ENCODE data around the gene RASSF5.

RASSF5 gene

GRCh38 chr1:206563367-206564207 lies 56.3 kb downstream of the RASSF5 start:
- Histone ChIP-seq H3K9me2 (replicated peaks; ENCODE audit: insufficient read depth, low read length) (no peaks in the 10 kb centered on the region), H4K20me1 (ENCODE audit: insufficient read depth, low read length) (peaks cover 5% of the 10 kb centered on the region; the same call in 1 of the 2 replicates), H3K36me3 (replicated peaks; ENCODE audit: insufficient read depth, low read length) (peaks cover 3% of the 10 kb centered on the region; the same call in 1 of the 2 replicates), H3K4me3 (ENCODE audit: low read length) (peak overlapping the region; percentile 49), H3F3A (ENCODE audit: insufficient read depth, low read length) (peaks cover 93% of the 10 kb centered on the region), H3K4me2 (ENCODE audit: low read depth, low read length) (peak overlapping the region; percentile 85), H2AFZ (ENCODE audit: low read length) (no peak overlapping the region), H3K27me3 (replicated peaks; ENCODE audit: insufficient read depth, low read length) (no peaks in the 10 kb centered on the region), H3K27ac (ENCODE audit: low read length) (peak overlapping the region; percentile 89), H3K79me2 (ENCODE audit: low read length) (peaks cover 92% of the 10 kb centered on the region), H3K9ac (ENCODE audit: low read length) (peak overlapping the region; percentile 58), H3K4me1 (ENCODE audit: low read length) (peaks cover 82% of the 10 kb centered on the region), H3K9me3 (replicated peaks; ENCODE audit: insufficient read depth, low read length) (no peaks in the 10 kb centered on the region)
- TF ChIP-seq EZH2phosphoT487 (IDR thresholded peaks at IDR 0.05; ENCODE audit: low read length) (no peak), CTCF (IDR thresholded peaks at IDR 0.05; ENCODE audit: low read length) (no peak), EZH2 (optimal IDR thresholded peaks at IDR 0.05; ENCODE audit: low read depth, low read length) (no peak)
- DNase-seq: peak; percentile 89

- Histone ChIP-seq H3K79me2 (ENCODE audit: low read length) (peaks cover 92% of the 10 kb centered on the region), H3K9me2 (replicated peaks; ENCODE audit: insufficient read depth, low read length) (no peaks in the 10 kb centered on the region), H3K9ac (ENCODE audit: low read length) (peak overlapping the region; percentile 4; the same call in 1 of the 2 replicates), H3K36me3 (replicated peaks; ENCODE audit: insufficient read depth, low read length) (peaks cover 3% of the 10 kb centered on the region; the same call in 1 of the 2 replicates), H2AFZ (ENCODE audit: low read length) (no peak overlapping the region), H3K4me2 (ENCODE audit: low read depth, low read length) (peak overlapping the region; percentile 85; the same call in 1 of the 2 replicates), H3K9me3 (replicated peaks; ENCODE audit: insufficient read depth, low read length) (no peaks in the 10 kb centered on the region), H3K27me3 (replicated peaks; ENCODE audit: insufficient read depth, low read length) (no peaks in the 10 kb centered on the region), H3K27ac (ENCODE audit: low read length) (peak overlapping the region; percentile 89; the same call in 1 of the 2 replicates), H4K20me1 (ENCODE audit: insufficient read depth, low read length) (peaks cover 19% of the 10 kb centered on the region; the same call in 1 of the 2 replicates), H3K4me3 (ENCODE audit: low read length) (no peak overlapping the region), H3K4me1 (ENCODE audit: low read length) (peaks cover 88% of the 10 kb centered on the region), H3F3A (ENCODE audit: insufficient read depth, low read length) (peaks cover 77% of the 10 kb centered on the region)
- DNase-seq: no peak
- TF ChIP-seq EZH2phosphoT487 (IDR thresholded peaks at IDR 0.05; ENCODE audit: low read length) (no peak), EZH2 (optimal IDR thresholded peaks at IDR 0.05; ENCODE audit: low read depth, low read length) (no peak), CTCF (IDR thresholded peaks at IDR 0.05; ENCODE audit: low read length) (no peak)
Observed at GRCh38 chr1:206565995-206566394, 58.7 kb downstream of the RASSF5 start.

GRCh38 chr1:206566999-206567398 lies 59.7 kb downstream of the RASSF5 start:
- H3F3A ChIP-seq (ENCODE audit: insufficient read depth, low read length): peaks cover 67% of the 10 kb centered on the region
- H3K27ac ChIP-seq (ENCODE audit: low read length): peak overlapping the region; percentile 89; the same call in 1 of the 2 replicates
- no peak overlapping the region for H3K4me3 ChIP-seq (ENCODE audit: low read length)
- peak overlapping the region; percentile 85 for H3K4me2 ChIP-seq (ENCODE audit: low read depth, low read length)
- peak overlapping the region; percentile 5; the same call in 1 of the 2 replicates for H3K9ac ChIP-seq (ENCODE audit: low read length)
- H3K9me3 ChIP-seq (replicated peaks; ENCODE audit: insufficient read depth, low read length): no peaks in the 10 kb centered on the region
- H2AFZ ChIP-seq (ENCODE audit: low read length): no peak overlapping the region
- no peak for TF ChIP-seq CTCF (IDR thresholded peaks at IDR 0.05; ENCODE audit: low read length)
- H3K4me1 ChIP-seq (ENCODE audit: low read length): peaks cover 80% of the 10 kb centered on the region
- no peak for DNase-seq
- H3K36me3 ChIP-seq (replicated peaks; ENCODE audit: insufficient read depth, low read length): peaks cover 9% of the 10 kb centered on the region; the same call in 1 of the 2 replicates
- H3K27me3 ChIP-seq (replicated peaks; ENCODE audit: insufficient read depth, low read length): no peaks in the 10 kb centered on the region
- H3K79me2 ChIP-seq (ENCODE audit: low read length): peaks cover 92% of the 10 kb centered on the region
- H4K20me1 ChIP-seq (ENCODE audit: insufficient read depth, low read length): peaks cover 19% of the 10 kb centered on the region; the same call in 1 of the 2 replicates
- H3K9me2 ChIP-seq (replicated peaks; ENCODE audit: insufficient read depth, low read length): no peaks in the 10 kb centered on the region

All from MM.1S (cell line).